Muscle layer of duodenum (tissue), 2 donors: ENCODE measurements around the gene CLMN.
A peak's percentile ranks its signal among the peaks of the same experiment; 100 is the strongest.
"Not testable (repeated sequence)": the region's sequence is repeated elsewhere in the genome, so short reads cannot be mapped to it uniquely, and the experiment has no call there.

Experiments used
- H3K27ac ChIP-seq: one replicate; pipeline ENCODE4 v1.7.0; 2013; ENCODE audit warnings: mild to moderate bottlenecking, low read length
- H3K27me3 ChIP-seq: one replicate; pipeline ENCODE4 v1.7.0; 2013; ENCODE audit warnings: low read depth, mild to moderate bottlenecking, control low read depth, low read length
- H3K36me3 ChIP-seq, 2 donors: one replicate each; pipeline ENCODE4 v1.7.0; 2013; ENCODE audit warnings: low read length in 2 of 2, control low read depth in 1 of 2, mild to moderate bottlenecking in 1 of 2; ENCODE audit not compliant: insufficient read depth in 2 of 2, control insufficient read depth in 1 of 2
- H3K4me1 ChIP-seq, 2 donors: one replicate each; pipeline ENCODE4 v1.7.0; 2013; ENCODE audit warnings: low read length in 2 of 2, mild to moderate bottlenecking in 2 of 2, control low read depth in 1 of 2, moderate library complexity in 1 of 2; ENCODE audit not compliant: insufficient read depth in 2 of 2, control insufficient read depth in 1 of 2
- H3K4me3 ChIP-seq, 2 donors: one replicate each; pipeline ENCODE4 v1.7.0; 2013; ENCODE audit warnings: low read length in 2 of 2, low read depth in 1 of 2, mild to moderate bottlenecking in 1 of 2
- H3K9me3 ChIP-seq, 2 donors: one replicate each; pipeline ENCODE4 v1.7.0; 2013; ENCODE audit warnings: low read length in 2 of 2, control low read depth in 1 of 2, mild to moderate bottlenecking in 1 of 2; ENCODE audit not compliant: control insufficient read depth in 1 of 2
- donor health status: healthy.

CLMN gene

DNA sequence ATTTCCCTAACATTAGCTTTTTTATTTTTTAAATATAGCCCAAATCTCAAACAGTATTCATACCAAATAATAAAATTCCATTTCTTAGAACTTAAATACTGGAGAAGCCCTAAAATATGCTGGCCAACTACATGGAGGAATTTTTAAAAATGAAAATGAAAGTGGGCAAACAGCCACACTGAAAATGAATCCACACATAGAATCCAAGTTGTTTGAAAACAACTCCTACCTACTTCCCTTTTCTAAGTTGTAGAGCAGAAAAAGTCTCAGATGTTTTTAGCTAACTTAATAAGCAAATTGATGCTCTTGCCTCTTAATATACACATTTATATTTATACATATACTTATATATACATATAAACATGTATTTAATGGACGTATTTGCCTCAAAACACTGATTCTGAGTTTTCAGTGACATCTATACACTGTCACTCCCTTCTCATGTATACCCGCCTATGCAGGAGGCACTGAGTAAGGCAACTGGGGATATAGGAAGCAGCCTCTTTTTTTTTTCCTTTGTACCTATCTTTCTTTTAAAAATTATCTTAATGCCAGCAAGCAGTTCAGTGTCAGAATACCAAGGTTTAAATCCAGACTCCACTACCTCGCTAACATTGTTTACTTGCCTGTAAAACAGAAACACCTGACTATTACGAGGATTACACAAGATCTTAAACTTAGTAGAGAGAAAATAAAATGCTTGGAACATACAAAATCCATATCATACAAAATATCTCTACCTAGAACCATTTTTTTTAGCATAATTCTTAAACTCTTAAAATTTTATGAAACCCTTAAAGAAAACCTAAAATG lies 175.7 kb downstream of the CLMN start:
- H3K36me3 ChIP-seq, result no peaks in the 10 kb centered on the region
- no peak overlapping the region for H3K4me3 ChIP-seq
- peaks cover 0 to 8% of the 10 kb centered on the region in 2 donors for H3K9me3 ChIP-seq
- H3K27ac ChIP-seq, result peak overlapping the region; percentile 40
- H3K27me3 ChIP-seq, result no peaks in the 10 kb centered on the region
- peaks cover 16 to 42% of the 10 kb centered on the region in 2 donors for H3K4me1 ChIP-seq

DNA sequence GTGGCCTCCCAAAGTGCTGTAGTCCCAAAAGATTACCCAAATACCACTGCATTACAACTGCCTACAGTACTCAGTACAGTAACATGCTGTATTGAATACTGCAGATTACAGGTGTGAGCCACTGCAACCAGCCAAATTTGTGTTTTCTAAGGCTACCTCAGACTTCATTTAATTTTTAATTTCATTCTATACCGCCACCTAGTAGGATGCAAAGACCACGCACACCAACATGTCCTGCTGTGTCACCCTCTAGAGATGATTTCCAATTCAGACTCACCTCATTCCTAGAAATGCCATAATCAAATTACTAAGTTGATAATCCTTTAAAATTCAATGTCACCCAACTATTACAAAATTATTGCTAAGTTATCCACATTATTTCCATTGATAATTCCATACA lies 177.5 kb downstream of the CLMN start:
- H3K9me3 ChIP-seq, result peaks cover 0 to 8% of the 10 kb centered on the region in 2 donors
- H3K4me3 ChIP-seq, result no peak overlapping the region
- no peaks in the 10 kb centered on the region for H3K36me3 ChIP-seq
- H3K27me3 ChIP-seq, result no peaks in the 10 kb centered on the region
- peaks cover 10 to 33% of the 10 kb centered on the region in 2 donors for H3K4me1 ChIP-seq
- H3K27ac ChIP-seq, result no peak overlapping the region

DNA sequence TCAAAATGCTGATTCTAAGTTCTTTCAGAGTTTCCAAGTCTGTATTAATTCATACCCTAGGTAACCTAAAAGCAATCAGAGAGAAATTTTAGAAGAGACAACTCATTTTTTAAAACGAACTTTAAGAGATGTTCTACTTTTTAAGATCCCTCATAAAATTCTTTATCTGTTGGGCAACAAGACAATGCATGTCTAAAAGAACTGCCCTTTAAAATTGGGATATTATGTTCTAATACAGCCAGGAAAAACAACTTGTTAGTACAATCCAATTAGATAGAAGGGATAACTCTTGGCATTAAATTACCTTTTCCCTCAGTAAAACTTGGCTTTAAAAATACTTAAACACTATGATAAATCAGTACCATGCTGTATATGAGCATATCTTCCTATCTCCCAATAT lies 178.0 kb downstream of the CLMN start:
- Histone ChIP-seq H3K27ac (no peak overlapping the region), H3K27me3 (no peaks in the 10 kb centered on the region), H3K9me3 (peaks cover 0 to 8% of the 10 kb centered on the region in 2 donors), H3K36me3 (no peaks in the 10 kb centered on the region), H3K4me3 (no peak overlapping the region), H3K4me1 (peaks cover 10 to 33% of the 10 kb centered on the region in 2 donors)

DNA sequence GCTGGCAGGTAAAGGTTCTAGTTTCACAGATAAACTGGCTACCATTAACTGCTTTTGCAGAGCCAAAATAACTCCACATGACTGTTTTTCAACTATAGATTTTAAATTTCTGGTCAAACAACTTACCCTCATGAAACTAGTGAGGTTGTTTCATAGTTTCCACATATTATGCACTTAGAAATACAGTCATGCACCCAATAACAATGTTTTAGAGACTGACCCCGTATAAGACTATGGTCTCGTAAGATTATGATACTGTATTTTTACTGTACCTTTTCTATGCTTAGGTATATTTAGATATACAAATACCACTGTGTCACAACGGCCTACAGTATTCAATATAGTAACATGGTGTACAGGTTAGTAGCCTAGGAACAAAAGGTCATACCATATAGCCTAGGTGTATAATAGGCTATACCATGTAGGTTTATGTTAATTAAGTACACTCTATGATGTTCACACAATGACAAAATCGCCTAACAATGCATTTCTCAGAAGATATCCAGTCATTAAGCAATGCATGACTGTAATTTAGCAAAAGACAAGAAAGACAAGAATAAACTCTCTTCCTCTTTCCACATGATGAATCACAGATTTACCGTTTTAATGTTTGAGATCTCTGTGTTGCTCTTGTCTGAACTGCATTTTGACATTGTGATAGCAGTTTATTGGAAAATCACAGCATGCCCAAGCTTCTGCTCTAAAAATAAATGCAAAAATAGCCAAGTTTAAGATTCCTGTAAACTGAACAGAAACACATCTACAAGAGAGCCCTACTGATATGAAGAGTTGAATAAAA lies 179.4 kb downstream of the CLMN start:
- peaks cover 10 to 30% of the 10 kb centered on the region in 2 donors for H3K4me1 ChIP-seq
- peak overlapping the region; percentile 70 for H3K27ac ChIP-seq

DNA sequence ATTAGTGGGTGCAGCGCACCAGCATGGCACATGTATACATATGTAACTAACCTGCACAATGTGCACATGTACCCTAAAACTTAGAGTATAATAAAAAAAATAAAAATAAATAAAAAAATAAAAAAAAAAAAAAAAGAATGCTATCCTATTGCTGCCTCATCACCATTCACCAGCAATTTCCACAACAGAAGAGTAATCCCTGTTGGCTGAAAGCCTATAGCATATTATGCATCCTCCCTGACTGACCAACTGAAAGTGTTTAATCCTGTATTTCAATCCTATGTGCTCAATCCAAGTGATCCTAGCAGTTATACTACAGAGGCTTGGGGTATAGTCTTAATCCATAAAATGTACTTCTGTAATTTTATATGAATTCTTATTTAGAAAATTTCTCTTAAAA lies 180.8 kb downstream of the CLMN start:
- H3K4me1 ChIP-seq, result peaks cover 14 to 33% of the 10 kb centered on the region in 2 donors
- H3K9me3 ChIP-seq, result no peaks in the 10 kb centered on the region
- H3K36me3 ChIP-seq, result no peaks in the 10 kb centered on the region
- peak overlapping the region; percentile 14 for H3K27ac ChIP-seq
- no peak overlapping the region for H3K4me3 ChIP-seq
- no peaks in the 10 kb centered on the region for H3K27me3 ChIP-seq

More for the DNA sequence above, 179.4 kb downstream of the CLMN start:
- peaks cover 0 to 8% of the 10 kb centered on the region in 2 donors for H3K9me3 ChIP-seq
- no peak overlapping the region for H3K4me3 ChIP-seq
- no peaks in the 10 kb centered on the region for H3K36me3 ChIP-seq
- no peaks in the 10 kb centered on the region for H3K27me3 ChIP-seq

DNA sequence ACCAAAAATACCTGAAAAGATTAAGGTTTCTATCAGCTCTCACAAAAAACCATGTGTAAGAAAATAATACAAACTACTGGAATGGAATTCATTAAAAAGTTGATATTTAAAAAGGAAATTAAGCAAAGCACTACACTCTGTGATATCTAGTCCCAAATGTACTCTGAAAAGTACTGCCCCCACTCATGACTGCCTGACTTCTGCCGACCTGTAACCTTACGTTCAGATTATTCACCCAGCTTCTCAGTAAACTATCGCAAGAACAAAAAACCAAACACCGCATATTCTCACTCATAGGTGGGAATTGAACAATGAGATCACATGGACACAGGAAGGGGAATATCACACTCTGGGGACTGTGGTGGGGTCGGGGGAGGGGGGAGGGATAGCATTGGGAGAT lies 181.3 kb downstream of the CLMN start:
- H3K9me3 ChIP-seq, H3K27me3 ChIP-seq, H3K36me3 ChIP-seq, H3K4me3 ChIP-seq, H3K27ac ChIP-seq: not testable (repeated sequence)
- peaks cover 13 to 33% of the 10 kb centered on the region in 2 donors for H3K4me1 ChIP-seq

DNA sequence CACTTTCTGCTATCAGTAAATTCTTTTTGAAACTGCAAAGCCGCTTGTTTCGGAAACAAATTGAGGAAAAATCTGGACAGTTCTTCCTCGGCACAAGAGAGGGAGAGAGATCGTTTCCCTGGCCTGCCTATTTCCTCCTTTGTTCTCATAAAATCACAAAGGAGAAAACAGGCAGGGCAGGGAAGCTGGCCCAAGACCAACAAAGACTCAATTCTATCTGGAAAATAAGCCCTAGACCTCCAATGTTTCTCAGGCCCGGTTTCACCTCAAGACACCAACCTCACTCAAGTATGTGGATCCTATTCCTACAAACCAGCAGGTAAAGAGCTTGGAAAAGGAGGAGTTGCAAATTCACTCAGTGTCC lies 181.9 kb downstream of the CLMN start:
- Histone ChIP-seq H3K27me3 (no peaks in the 10 kb centered on the region), H3K36me3 (no peaks in the 10 kb centered on the region), H3K9me3 (no peaks in the 10 kb centered on the region), H3K4me3 (no peak overlapping the region), H3K27ac (peak overlapping the region; percentile 18), H3K4me1 (peaks cover 6 to 27% of the 10 kb centered on the region in 2 donors)

DNA sequence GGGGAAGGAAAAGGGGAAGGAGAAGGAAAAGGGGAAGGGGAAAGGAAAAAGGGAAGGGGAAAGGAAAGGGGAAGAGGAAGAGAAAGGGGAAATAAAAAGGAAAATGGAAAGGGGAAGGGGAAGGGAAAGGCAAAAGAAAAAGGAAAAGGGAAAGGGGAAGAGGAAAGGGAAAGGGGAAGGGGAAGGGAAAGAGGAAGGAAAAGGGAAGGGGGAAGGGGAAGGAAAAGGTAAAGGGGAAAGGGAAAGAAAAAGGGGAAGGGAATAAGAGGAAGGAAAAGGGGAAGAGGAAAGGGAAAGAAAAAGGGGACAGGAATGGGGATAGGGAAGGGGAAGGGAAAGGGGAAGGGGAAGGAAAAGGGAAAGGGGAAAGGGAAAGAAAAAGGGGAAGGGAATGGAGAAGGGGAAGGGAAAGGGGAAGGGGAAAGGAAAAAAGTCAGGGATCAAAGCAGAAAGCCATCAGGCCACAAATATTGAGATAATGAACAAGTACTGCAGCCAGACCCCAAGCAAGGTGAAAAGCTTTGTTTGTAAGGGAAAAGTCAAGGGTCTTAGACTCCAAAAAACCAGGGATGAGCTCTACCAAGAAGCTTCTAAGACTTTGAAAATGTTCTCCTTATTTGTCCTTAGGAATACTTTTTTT lies 182.4 kb downstream of the CLMN start:
- Histone ChIP-seq H3K27ac (peak overlapping the region; percentile 18), H3K9me3 (no peaks in the 10 kb centered on the region), H3K36me3 (no peaks in the 10 kb centered on the region), H3K4me3 (no peak overlapping the region), H3K27me3 (no peaks in the 10 kb centered on the region), H3K4me1 (peaks cover 4 to 27% of the 10 kb centered on the region in 2 donors)

DNA sequence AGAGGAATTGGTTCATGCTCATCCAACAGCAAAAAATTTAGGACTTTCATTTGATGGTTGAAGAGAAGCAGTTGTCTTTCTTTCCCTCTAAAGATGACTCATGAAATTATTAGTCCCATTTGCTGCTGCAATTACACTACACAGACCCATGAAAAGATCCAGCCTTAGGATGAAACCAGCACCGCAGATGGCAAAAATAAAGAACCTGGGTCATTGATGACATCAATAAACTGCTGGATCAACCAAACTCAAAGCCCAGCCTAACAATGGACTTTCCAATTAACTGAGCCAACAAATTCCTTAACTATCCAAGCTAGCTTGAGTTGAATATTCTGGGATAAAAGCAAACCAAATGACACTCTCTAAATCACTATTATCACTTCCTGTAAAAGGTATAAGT lies 183.1 kb downstream of the CLMN start:
- no peaks in the 10 kb centered on the region for H3K27me3 ChIP-seq
- H3K36me3 ChIP-seq, result no peaks in the 10 kb centered on the region
- H3K4me1 ChIP-seq, result peaks cover 4 to 23% of the 10 kb centered on the region in 2 donors
- H3K27ac ChIP-seq, result no peak overlapping the region
- no peak overlapping the region for H3K4me3 ChIP-seq
- no peaks in the 10 kb centered on the region for H3K9me3 ChIP-seq

DNA sequence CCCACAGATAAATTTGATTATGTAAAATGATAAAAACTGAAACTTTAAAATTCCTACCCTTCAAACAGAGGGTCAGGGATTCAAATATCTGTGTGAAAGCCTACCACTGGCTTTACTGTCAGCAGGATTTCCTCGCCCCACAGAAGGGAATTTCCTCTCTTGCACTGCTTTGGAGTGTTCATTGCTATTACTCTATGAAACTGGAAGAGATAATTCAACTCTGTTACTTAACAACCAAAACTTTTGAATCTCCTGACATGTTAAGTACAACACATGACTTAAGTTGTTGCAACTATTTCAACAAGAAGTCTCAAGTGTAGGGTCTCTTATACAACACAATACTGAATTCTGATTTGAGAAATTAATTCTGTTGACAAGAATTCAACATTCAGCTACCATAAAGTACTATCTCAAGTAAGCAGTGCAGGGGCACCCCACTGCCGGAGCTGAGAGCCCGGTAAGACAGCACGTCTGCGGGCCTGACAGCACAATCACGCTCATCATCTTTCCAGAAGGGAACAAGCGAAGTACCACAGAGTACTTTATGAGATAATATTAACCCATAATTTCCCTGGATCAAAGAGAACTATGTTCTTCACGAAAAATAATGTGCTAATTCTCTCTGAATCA lies 185.3 kb downstream of the CLMN start:
- Histone ChIP-seq H3K4me1 (peaks cover 4 to 11% of the 10 kb centered on the region in 2 donors), H3K36me3 (peaks cover 1 to 12% of the 10 kb centered on the region in 2 donors), H3K4me3 (no peak overlapping the region), H3K27me3 (no peaks in the 10 kb centered on the region), H3K9me3 (no peaks in the 10 kb centered on the region), H3K27ac (no peak overlapping the region)

DNA sequence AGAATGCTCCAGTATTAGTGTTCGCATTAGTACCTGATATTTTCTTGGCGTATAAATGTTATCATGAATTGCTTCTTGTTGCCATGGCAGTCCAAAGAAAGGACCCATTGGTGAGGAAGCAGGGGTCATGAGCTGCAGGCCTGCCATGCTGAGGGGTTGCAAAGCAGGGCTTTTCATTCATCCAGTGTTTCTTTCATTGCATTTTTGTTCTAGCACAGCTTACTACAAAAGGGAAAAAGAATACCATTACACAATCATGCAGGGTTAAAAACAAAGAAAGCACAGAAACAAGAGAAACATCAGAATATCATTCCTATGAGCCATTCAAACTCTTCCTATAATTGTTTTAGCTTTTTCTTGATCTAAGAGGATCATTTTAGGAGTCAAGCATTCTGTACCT lies 186.4 kb downstream of the CLMN start:
- Histone ChIP-seq H3K9me3 (no peaks in the 10 kb centered on the region), H3K27me3 (no peaks in the 10 kb centered on the region), H3K4me1 (peaks cover 4 to 11% of the 10 kb centered on the region in 2 donors), H3K27ac (no peak overlapping the region), H3K36me3 (peaks cover 12 to 13% of the 10 kb centered on the region in 2 donors), H3K4me3 (no peak overlapping the region)
